ENCODE results near the gene SCYL2. TPM values are rescaled to one million over a fixed set of nuclear protein-coding genes. Genes with fewer than 3 reads are reported as not detected.

SCYL2 gene
- total RNA-seq, 2 experiments from 2014 or later: 21.9 to 25.4 TPM

DNA sequence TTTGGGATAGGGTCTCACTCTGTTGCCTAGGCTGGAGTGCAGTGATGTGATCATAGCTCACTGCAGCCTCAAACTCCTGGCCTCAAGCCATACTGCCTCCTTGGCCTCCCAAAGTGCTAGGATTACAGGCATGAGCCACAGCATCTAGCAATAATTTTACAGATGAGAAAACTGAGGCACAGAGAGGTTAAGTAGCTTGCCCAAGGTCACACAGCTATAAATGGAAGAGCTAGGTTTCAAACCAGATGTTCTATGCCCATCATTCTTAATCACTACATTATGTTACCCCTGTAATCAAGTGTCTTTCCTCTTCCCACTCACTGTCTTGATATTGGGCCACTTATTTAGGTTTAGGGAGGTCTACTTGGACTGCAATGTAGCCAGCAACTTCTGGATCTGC, 93.5 kb downstream of the SCYL2 start:
- H3K4me3 Mint-ChIP-seq: no peak overlapping the region
- intact Hi-C loops (cut with micrococcal nuclease): no loop called here
- no peaks in the 10 kb centered on the region for H3K4me1 Mint-ChIP-seq (ENCODE audit: low read depth)
- no peaks in the 10 kb centered on the region for H3K36me3 Mint-ChIP-seq (ENCODE audit: low read depth)
- POLR2A ChIA-PET: no interaction called here
- CTCF ChIA-PET: no interaction called here
- DNase-seq: no peak
- H3K27me3 Mint-ChIP-seq: peaks cover 23% of the 10 kb centered on the region
- ATAC-seq: no peak
- no peaks in the 10 kb centered on the region for H3K9me3 Mint-ChIP-seq
- TF ChIP-seq, protein P1, sequence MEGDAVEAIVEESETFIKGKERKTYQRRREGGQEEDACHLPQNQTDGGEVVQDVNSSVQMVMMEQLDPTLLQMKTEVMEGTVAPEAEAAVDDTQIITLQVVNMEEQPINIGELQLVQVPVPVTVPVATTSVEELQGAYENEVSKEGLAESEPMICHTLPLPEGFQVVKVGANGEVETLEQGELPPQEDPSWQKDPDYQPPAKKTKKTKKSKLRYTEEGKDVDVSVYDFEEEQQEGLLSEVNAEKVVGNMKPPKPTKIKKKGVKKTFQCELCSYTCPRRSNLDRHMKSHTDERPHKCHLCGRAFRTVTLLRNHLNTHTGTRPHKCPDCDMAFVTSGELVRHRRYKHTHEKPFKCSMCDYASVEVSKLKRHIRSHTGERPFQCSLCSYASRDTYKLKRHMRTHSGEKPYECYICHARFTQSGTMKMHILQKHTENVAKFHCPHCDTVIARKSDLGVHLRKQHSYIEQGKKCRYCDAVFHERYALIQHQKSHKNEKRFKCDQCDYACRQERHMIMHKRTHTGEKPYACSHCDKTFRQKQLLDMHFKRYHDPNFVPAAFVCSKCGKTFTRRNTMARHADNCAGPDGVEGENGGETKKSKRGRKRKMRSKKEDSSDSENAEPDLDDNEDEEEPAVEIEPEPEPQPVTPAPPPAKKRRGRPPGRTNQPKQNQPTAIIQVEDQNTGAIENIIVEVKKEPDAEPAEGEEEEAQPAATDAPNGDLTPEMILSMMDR (IDR thresholded peaks at IDR 0.05): no peak
- no peak overlapping the region for H3K27ac Mint-ChIP-seq

- H3K27me3 Mint-ChIP-seq: peaks cover 11% of the 10 kb centered on the region
- no peaks in the 10 kb centered on the region for H3K4me1 Mint-ChIP-seq (ENCODE audit: low read depth)
- no peak for DNase-seq
- TF ChIP-seq, protein P1 (IDR thresholded peaks at IDR 0.05): no peak
- no peaks in the 10 kb centered on the region for H3K36me3 Mint-ChIP-seq (ENCODE audit: low read depth)
- intact Hi-C loops (cut with micrococcal nuclease): no loop called here
- H3K27ac Mint-ChIP-seq: no peak overlapping the region
- ChIA-PET POLR2A (no interaction called here), CTCF (interaction anchor here (1.2 kb wide), 1 partner anchor 15 kb away, joined by 3 read pairs; no protein-coding TSS in a partner anchor)
- no peaks in the 10 kb centered on the region for H3K9me3 Mint-ChIP-seq
- H3K4me3 Mint-ChIP-seq: no peak overlapping the region
- no peak for ATAC-seq
These were observed 97.3 kb downstream of the SCYL2 start for GRCh38 chr12:100364324-100364723.

GRCh38 chr12:100365411-100365810, 98.4 kb downstream of the SCYL2 start:
- Mint-ChIP-seq H3K27me3 (peaks cover 13% of the 10 kb centered on the region), H3K36me3 (ENCODE audit: low read depth) (no peaks in the 10 kb centered on the region), H3K4me3 (no peak overlapping the region), H3K9me3 (no peaks in the 10 kb centered on the region), H3K27ac (no peak overlapping the region), H3K4me1 (ENCODE audit: low read depth) (no peaks in the 10 kb centered on the region)
- no peak for ATAC-seq
- intact Hi-C loops (cut with micrococcal nuclease): no loop called here
- ChIA-PET CTCF (interaction anchor here (1.2 kb wide), 1 partner anchor 17 kb away, joined by 3 read pairs; no protein-coding TSS in a partner anchor), POLR2A (no interaction called here)
- TF ChIP-seq, protein P1 (IDR thresholded peaks at IDR 0.05): no peak
- no peak for DNase-seq

GRCh38 chr12:100368066-100368465, 101.1 kb downstream of the SCYL2 start:
- Mint-ChIP-seq H3K36me3 (ENCODE audit: low read depth) (no peaks in the 10 kb centered on the region), H3K27me3 (peaks cover 4% of the 10 kb centered on the region), H3K9me3 (no peaks in the 10 kb centered on the region), H3K4me3 (no peak overlapping the region), H3K4me1 (ENCODE audit: low read depth) (no peaks in the 10 kb centered on the region), H3K27ac (no peak overlapping the region)
- ATAC-seq: no peak
- DNase-seq: no peak
- POLR2A ChIA-PET: no interaction called here
- CTCF ChIA-PET: interaction anchor here (2.0 kb wide), 1 partner anchor 37 kb away, joined by 8 read pairs; no protein-coding TSS in a partner anchor
- TF ChIP-seq, protein P1 (IDR thresholded peaks at IDR 0.05): no peak
- intact Hi-C loops (cut with micrococcal nuclease): no loop called here

GRCh38 chr12:100371146-100371545, 104.2 kb downstream of the SCYL2 start:
- Mint-ChIP-seq H3K9me3 (no peaks in the 10 kb centered on the region), H3K27ac (no peak overlapping the region), H3K36me3 (ENCODE audit: low read depth) (no peaks in the 10 kb centered on the region), H3K4me1 (ENCODE audit: low read depth) (no peaks in the 10 kb centered on the region), H3K27me3 (peaks cover 2% of the 10 kb centered on the region), H3K4me3 (no peak overlapping the region)
- intact Hi-C loops (cut with micrococcal nuclease): no loop called here
- DNase-seq: no peak
- no peak for ATAC-seq
- ChIA-PET CTCF (interaction anchor here (1.3 kb wide), 1 partner anchor 34 kb away, joined by 4 read pairs; no protein-coding TSS in a partner anchor), POLR2A (no interaction called here)
- TF ChIP-seq, protein P1 (IDR thresholded peaks at IDR 0.05): no peak

Measured in activated CD8-positive, alpha-beta T cell treated with anti-CD3 and anti-CD28 coated beads for 36 hours (primary cell).